GM19452 (cell line): Measurements from ENCODE around the gene CYP27A1.

ENCODE experiments used
- ATAC-seq: cut with Tn5 transposase; IDR thresholded peaks from one replicate; pipeline ENCODE4 v1.9.1; 2021; ENCODE audit not compliant: unreplicated experiment

CYP27A1 gene

GRCh38 chr2:218857371-218858137 lies 75.6 kb downstream of the CYP27A1 start:
- no peak for ATAC-seq

- no peak for ATAC-seq
Measured at GRCh38 chr2:218858138-218858445, 76.1 kb downstream of the CYP27A1 start.

- ATAC-seq = no peak
Measured at GRCh38 chr2:218858671-218859555, 77.0 kb downstream of the CYP27A1 start.

GRCh38 chr2:218859556-218859987 lies 77.6 kb downstream of the CYP27A1 start, which contains the start of gene WNT6:
Gene WNT6, plus strand, starts transcription at chr2:218859805. Its CDS starts 233 bp downstream, at chr2:218860038.
- no peak for ATAC-seq

GRCh38 chr2:218859988-218860831 lies 78.3 kb downstream of the CYP27A1 start:
- no peak for ATAC-seq

- no peak for ATAC-seq
Measured at GRCh38 chr2:218860950-218861381, 79.0 kb downstream of the CYP27A1 start.

- ATAC-seq = no peak
Measured at GRCh38 chr2:218861645-218862318, 79.8 kb downstream of the CYP27A1 start.

- ATAC-seq = no peak
Measured at GRCh38 chr2:218863021-218863520, 81.1 kb downstream of the CYP27A1 start.
